Gastrocnemius medialis (tissue), 4 donors: ENCODE results near the gene NOX3. TPM values are rescaled to one million over a fixed set of nuclear protein-coding genes. Genes with fewer than 3 reads are reported as not detected.
"Not testable (repeated sequence)": the region's sequence is repeated elsewhere in the genome, so short reads cannot be mapped to it uniquely, and the experiment has no call there.

Experiments
- ATAC-seq, 2 donors: fragments of 150-250 bp; one replicate each; pipeline ENCODE4 v1.9.1; 2016
- DNase-seq, 2 donors: peaks; one replicate each; pipeline ENCODE4 v3.0.0-alpha.2; 2019
- H3K27ac ChIP-seq, 4 donors: fragments of 200-600 bp; sonication (generic); 1 replicate in 1 of 4; 2 replicates in 3 of 4; pipeline ENCODE4 v1.5.1; 2016 to 2018; ENCODE audit warnings: mild to moderate bottlenecking in 2 of 4, moderate library complexity in 1 of 4
- H3K27me3 ChIP-seq, 3 donors: fragments of 200-600 bp; sonication (generic) in 2 of 3; 1 replicate in 1 of 3; 2 replicates in 2 of 3; pipeline versions ENCODE4 v1.5.1 to v1.6.0; 2016 to 2019; ENCODE audit warnings: mild to moderate bottlenecking in 1 of 3, moderate library complexity in 1 of 3
- H3K36me3 ChIP-seq, 2 donors: fragments of 200-600 bp; sonication (generic) in 1 of 2; one replicate each; pipeline ENCODE4 v1.5.1; 2017 to 2018
- H3K4me1 ChIP-seq, 2 donors: fragments of 200-600 bp; sonication (generic) in 1 of 2; one replicate each; pipeline ENCODE4 v1.5.1; 2016 to 2017; ENCODE audit warnings: mild to moderate bottlenecking in 2 of 2
- H3K4me3 ChIP-seq, 4 donors: fragments of 200-600 bp; sonication (generic) in 3 of 4; 1 replicate in 1 of 4; 2 replicates in 3 of 4; pipeline ENCODE4 v1.5.1; 2016 to 2019; ENCODE audit warnings: mild to moderate bottlenecking in 2 of 4
- H3K9me3 ChIP-seq, 3 donors: fragments of 200-600 bp; sonication (generic) in 2 of 3; 1 replicate in 1 of 3; 2 replicates in 2 of 3; pipeline ENCODE4 v1.5.1; 2016 to 2019
- POLR2A ChIP-seq, 2 donors: fragments of 450-650 bp; IDR thresholded peaks; one replicate each; pipeline ENCODE4 v1.6.1; 2017; ENCODE audit warnings: antibody characterized with exemption in 2 of 2, mild to moderate bottlenecking in 2 of 2, moderate library complexity in 2 of 2
- in situ Hi-C, 4 donors: fragments of 200-750 bp; cut with MboI; loops; one replicate each; pipeline versions ENCODE4 v1.15.0 to v1.8.0; 2017; ENCODE audit warnings: low sequenced_read_pairs in 4 of 4
- intact Hi-C: fragments of 100-400 bp; cut with DNase I; formaldehyde crosslinking; loops from one replicate; pipeline ENCODE4 v1.15.1; 2023; ENCODE audit warnings: low total_unique reads
- total RNA-seq, 4 donors: library from RNA; depleted of rRNA; stranded (reverse); fragments of >200 nt; gene quantifications; one replicate each; pipeline versions ENCODE4 v1.1.0 to v1.2.3, GENCODE V29; 2016
- TF ChIP-seq, protein P1 (sequence below), 5 experiments: fragments of 450-650 bp in 3 of 5; fragments of 200-600 bp in 2 of 5; sonication (generic) in 2 of 5; IDR thresholded peaks in 4 of 5; conservative IDR thresholded peaks in 1 of 5; 1 replicate in 4 of 5; 2 replicates in 1 of 5; pipeline ENCODE4 v1.5.1; 2016 to 2019; ENCODE audit warnings: antibody characterized with exemption in 5 of 5, mild to moderate bottlenecking in 3 of 5, moderate library complexity in 3 of 5

NOX3 gene
- total RNA-seq, 4 donors from 2014 or later = not detected

DNA sequence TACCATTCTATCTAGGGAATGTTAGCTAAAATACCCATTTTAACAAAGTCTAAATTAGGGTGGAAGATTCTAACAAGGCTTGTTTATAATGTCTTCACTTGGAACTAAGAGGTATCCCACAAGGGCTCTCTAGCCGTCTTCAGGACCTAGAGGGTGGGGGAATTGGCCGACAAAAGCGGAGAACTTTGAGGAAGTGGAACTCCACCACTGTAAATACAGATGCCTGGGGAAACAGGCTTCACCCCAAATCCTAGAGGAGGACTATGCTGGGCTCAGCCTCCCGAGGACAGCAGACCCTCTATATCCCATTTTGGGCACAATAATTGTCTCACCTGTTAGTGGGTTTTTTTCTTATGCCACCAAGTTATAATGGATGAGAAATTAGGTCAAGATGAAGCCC lies 83.4 kb downstream of the NOX3 start:
- H3K9me3 ChIP-seq = no peaks in the 10 kb centered on the region
- ATAC-seq = no peak
- H3K27me3 ChIP-seq = no peaks in the 10 kb centered on the region
- no peak for DNase-seq
- no peak for TF ChIP-seq POLR2A (IDR thresholded peaks at IDR 0.05)
- TF ChIP-seq, protein P1, sequence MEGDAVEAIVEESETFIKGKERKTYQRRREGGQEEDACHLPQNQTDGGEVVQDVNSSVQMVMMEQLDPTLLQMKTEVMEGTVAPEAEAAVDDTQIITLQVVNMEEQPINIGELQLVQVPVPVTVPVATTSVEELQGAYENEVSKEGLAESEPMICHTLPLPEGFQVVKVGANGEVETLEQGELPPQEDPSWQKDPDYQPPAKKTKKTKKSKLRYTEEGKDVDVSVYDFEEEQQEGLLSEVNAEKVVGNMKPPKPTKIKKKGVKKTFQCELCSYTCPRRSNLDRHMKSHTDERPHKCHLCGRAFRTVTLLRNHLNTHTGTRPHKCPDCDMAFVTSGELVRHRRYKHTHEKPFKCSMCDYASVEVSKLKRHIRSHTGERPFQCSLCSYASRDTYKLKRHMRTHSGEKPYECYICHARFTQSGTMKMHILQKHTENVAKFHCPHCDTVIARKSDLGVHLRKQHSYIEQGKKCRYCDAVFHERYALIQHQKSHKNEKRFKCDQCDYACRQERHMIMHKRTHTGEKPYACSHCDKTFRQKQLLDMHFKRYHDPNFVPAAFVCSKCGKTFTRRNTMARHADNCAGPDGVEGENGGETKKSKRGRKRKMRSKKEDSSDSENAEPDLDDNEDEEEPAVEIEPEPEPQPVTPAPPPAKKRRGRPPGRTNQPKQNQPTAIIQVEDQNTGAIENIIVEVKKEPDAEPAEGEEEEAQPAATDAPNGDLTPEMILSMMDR (IDR thresholded peaks at IDR 0.05 in 4 of 5, conservative IDR thresholded peaks at IDR 0.05 in 1 of 5) = no peak
- intact Hi-C loops (no loop called here), in situ Hi-C loops (no loop called here)
- no peaks in the 10 kb centered on the region for H3K4me1 ChIP-seq
- H3K36me3 ChIP-seq = no peaks in the 10 kb centered on the region
- H3K4me3 ChIP-seq = no peak overlapping the region
- no peak overlapping the region for H3K27ac ChIP-seq

DNA sequence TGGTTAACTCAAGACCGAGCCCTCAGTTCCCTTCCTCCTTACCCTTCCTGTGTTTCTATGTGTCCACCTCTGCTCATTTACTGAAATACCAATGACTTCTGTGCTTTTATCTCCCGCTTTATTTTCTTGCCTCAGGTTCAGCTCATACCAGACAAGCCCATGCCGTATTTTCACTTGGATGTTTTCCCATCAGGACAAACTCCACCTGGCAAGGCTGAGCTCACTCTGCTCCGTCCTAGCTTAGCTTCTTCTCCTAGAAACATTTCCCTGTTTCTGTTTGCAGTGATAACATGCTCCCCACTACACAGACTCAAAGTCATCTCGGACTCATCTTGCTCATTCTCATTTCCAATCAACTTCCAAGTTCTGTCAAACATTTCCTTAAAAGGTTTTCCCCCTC lies 84.4 kb downstream of the NOX3 start:
- intact Hi-C loops = no loop called here
- no peak for ATAC-seq
- Histone ChIP-seq H3K4me3 (no peak overlapping the region), H3K4me1 (no peaks in the 10 kb centered on the region), H3K36me3 (no peaks in the 10 kb centered on the region), H3K27ac (no peak overlapping the region), H3K9me3 (no peaks in the 10 kb centered on the region), H3K27me3 (no peaks in the 10 kb centered on the region)
- in situ Hi-C loops = no loop called here
- DNase-seq = no peak
- TF ChIP-seq, protein P1 (IDR thresholded peaks at IDR 0.05 in 4 of 5, conservative IDR thresholded peaks at IDR 0.05 in 1 of 5) = no peak
- no peak for TF ChIP-seq POLR2A (IDR thresholded peaks at IDR 0.05)

DNA sequence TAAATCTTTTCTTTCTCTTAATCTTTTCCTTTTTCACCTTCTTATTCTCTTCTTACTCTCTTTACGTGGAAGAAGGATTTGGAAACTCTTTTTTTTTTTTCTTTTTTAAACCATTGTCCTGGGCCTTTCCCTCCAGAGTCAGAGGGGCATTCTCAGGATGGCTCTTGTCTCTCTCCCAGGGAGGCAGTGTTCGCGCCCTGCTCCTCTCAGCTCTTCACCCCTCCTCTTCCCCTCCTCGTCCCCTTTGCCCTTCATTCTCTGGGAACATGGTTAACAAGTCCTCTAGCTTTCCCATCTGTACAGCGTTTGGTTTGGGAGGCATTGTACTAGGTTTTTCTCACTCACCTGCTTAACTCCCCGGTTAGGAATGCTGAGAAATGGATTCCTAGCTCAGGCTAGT lies 89.3 kb downstream of the NOX3 start:
- Histone ChIP-seq H3K27me3 (no peaks in the 10 kb centered on the region), H3K27ac (no peak overlapping the region), H3K4me1 (no peaks in the 10 kb centered on the region), H3K4me3 (no peak overlapping the region), H3K9me3 (no peaks in the 10 kb centered on the region), H3K36me3 (no peaks in the 10 kb centered on the region)
- in situ Hi-C loops (no loop called here), intact Hi-C loops (no loop called here)
- ATAC-seq (no peak), DNase-seq (no peak)
- TF ChIP-seq POLR2A (IDR thresholded peaks at IDR 0.05) = no peak
- TF ChIP-seq, protein P1 (IDR thresholded peaks at IDR 0.05 in 4 of 5, conservative IDR thresholded peaks at IDR 0.05 in 1 of 5) = no peak

DNA sequence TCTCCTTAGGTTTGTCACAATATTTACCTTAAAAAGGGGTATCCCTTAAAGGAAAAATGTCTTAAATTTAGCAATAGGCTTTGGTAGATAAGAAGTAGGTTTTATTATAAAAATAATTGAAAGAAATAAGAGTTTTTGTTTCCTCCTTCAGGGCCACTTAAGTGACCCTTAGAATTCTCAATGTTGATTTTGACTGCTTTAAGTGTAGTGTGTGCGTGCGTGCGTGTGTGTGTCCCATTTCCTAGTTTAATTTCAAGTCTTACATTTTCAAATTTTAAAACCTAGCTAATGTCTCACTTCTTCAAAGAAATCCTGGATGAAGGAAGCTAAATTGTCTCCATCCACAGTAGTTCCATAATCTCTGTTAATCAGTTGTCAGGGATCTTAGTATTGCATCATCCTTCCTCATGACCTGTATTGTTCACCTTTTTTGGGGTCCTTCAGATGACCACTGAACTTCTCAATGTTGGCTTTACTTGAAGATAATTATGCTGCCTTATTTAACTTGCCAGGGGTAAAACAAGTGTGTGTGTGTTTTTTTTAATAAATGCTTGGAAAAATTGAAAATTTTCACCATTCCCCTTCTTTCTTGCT lies 90.7 kb downstream of the NOX3 start:
- intact Hi-C loops (no loop called here), in situ Hi-C loops (no loop called here)
- Histone ChIP-seq H3K27me3 (no peaks in the 10 kb centered on the region), H3K4me3 (no peak overlapping the region), H3K36me3 (no peaks in the 10 kb centered on the region), H3K9me3 (no peaks in the 10 kb centered on the region), H3K4me1 (no peaks in the 10 kb centered on the region), H3K27ac (no peak overlapping the region)
- no peak for ATAC-seq
- no peak for DNase-seq
- no peak for TF ChIP-seq POLR2A (IDR thresholded peaks at IDR 0.05)
- TF ChIP-seq, protein P1 (IDR thresholded peaks at IDR 0.05 in 4 of 5, conservative IDR thresholded peaks at IDR 0.05 in 1 of 5) = no peak

DNA sequence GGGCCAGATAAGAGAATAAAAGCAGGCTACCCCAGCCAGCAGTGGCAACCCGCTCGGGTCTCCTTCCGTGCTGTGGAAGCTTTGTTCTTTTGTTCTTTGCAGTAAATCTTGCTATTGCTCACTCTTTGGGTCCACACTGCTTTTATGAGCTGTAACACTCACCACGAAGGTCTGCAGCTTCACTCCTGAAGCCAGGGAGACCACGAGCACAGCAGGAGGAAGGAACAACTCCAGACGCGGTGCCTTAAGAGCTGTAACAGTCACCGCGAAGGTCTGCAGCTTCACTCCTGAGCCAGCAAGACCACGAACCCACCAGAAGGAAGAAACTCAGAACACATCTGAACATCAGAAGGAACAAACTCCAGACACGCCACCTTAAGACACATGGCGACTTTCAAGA lies 91.6 kb downstream of the NOX3 start:
- H3K36me3 ChIP-seq, H3K9me3 ChIP-seq, ATAC-seq, intact Hi-C loops, DNase-seq, H3K27me3 ChIP-seq, H3K4me3 ChIP-seq, H3K4me1 ChIP-seq, in situ Hi-C loops, H3K27ac ChIP-seq: not testable (repeated sequence)

DNA sequence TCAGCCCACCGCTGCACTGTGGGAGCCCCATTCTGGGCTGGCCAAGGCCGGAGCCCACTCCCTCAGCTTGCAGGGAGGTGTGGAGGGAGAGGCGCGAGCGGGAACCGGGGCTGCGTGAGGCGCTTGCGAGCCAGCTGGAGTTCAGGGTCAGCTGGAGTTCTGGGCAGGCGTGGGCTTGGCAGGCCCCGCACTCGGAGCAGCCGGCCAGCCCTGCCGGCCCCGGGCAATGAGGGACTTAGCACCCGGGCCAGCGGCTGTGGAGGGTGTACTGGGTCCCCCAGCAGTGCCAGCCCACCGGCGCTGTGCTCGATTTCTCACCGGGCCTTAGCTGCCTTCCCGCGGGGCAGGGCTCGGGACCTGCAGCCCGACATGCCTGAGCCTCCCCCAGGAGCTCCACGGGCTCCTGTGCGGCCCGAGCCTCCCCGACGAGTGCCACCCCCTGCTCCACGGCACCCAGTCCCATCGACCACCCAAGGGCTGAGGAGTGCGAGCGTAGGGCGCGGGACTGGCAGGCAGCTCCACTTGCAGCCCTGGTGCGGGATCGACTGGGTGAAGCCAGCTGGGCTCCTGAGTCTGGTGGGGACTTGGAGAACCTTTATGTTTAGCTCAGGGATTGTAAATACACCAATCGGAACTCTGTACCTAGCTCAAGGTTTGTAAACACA lies 92.5 kb downstream of the NOX3 start:
- H3K27me3 ChIP-seq, ATAC-seq, H3K4me1 ChIP-seq, H3K9me3 ChIP-seq, H3K27ac ChIP-seq, in situ Hi-C loops, H3K4me3 ChIP-seq, H3K36me3 ChIP-seq, intact Hi-C loops, DNase-seq: not testable (repeated sequence)
